ENCODE results near the gene SORCS2.

Gene SORCS2

GRCh38 chr4:7183780-7184460, 8.4 kb upstream of the SORCS2 start:
- Histone ChIP-seq H2AFZ (ENCODE audit: low read depth, low read length) (no peak overlapping the region), H3K79me2 (ENCODE audit: insufficient read depth, low read length) (no peaks in the 10 kb centered on the region), H3K9ac (ENCODE audit: low read depth, low read length) (no peak overlapping the region), H3K4me1 (ENCODE audit: insufficient read depth, low read length) (no peaks in the 10 kb centered on the region), H3K27ac (ENCODE audit: low read length) (no peak overlapping the region), H3K9me3 (ENCODE audit: insufficient read depth, low read length, severe bottlenecking) (peaks cover 9% of the 10 kb centered on the region), H3K4me2 (ENCODE audit: insufficient read depth, low read length) (no peak overlapping the region), H4K20me1 (ENCODE audit: insufficient read depth, low read length) (0 out of 2 replicates have a peak, but pooled peaks cover 1% of the 10 kb centered on the region), H3K36me3 (ENCODE audit: insufficient read depth, low read length) (no peaks in the 10 kb centered on the region), H3K4me3 (ENCODE audit: low read depth in 1 of 2, low read length in 2 of 2) (no peak overlapping the region), H3K27me3 (ENCODE audit: insufficient read depth, low read length, poor library complexity) (no peaks in the 10 kb centered on the region)
- DNase-seq (no peak), ATAC-seq (ENCODE audit: insufficient read depth, low read depth) (no peak)
- no peak for TF ChIP-seq CTCF (IDR thresholded peaks at IDR 0.05; ENCODE audit: borderline replicate concordance, extremely low read depth, low read length, poor library complexity, severe bottlenecking)
- TF ChIP-seq EZH2 (IDR thresholded peaks at IDR 0.05; ENCODE audit: borderline replicate concordance, low read depth, low read length, severe bottlenecking): no peak

- no peaks in the 10 kb centered on the region for H3K79me2 ChIP-seq (ENCODE audit: insufficient read depth, low read length)
- no peak overlapping the region for H2AFZ ChIP-seq (ENCODE audit: low read depth, low read length)
- no peak overlapping the region for H3K9ac ChIP-seq (ENCODE audit: low read depth, low read length)
- no peaks in the 10 kb centered on the region for H3K27me3 ChIP-seq (ENCODE audit: insufficient read depth, low read length, poor library complexity)
- H3K4me2 ChIP-seq (ENCODE audit: insufficient read depth, low read length): no peak overlapping the region
- H3K9me3 ChIP-seq (ENCODE audit: insufficient read depth, low read length, severe bottlenecking): no peaks in the 10 kb centered on the region
- no peak for TF ChIP-seq CTCF (IDR thresholded peaks at IDR 0.05; ENCODE audit: borderline replicate concordance, extremely low read depth, low read length, poor library complexity, severe bottlenecking)
- no peak for TF ChIP-seq EZH2 (IDR thresholded peaks at IDR 0.05; ENCODE audit: borderline replicate concordance, low read depth, low read length, severe bottlenecking)
- no peak for ATAC-seq (ENCODE audit: insufficient read depth, low read depth)
- no peaks in the 10 kb centered on the region for H3K4me1 ChIP-seq (ENCODE audit: insufficient read depth, low read length)
- H3K36me3 ChIP-seq (ENCODE audit: insufficient read depth, low read length): no peaks in the 10 kb centered on the region
- no peak for DNase-seq
- H4K20me1 ChIP-seq (ENCODE audit: insufficient read depth, low read length): 0 out of 2 replicates have a peak, but pooled peaks cover 2% of the 10 kb centered on the region
- no peak overlapping the region for H3K27ac ChIP-seq (ENCODE audit: low read length)
- H3K4me3 ChIP-seq (ENCODE audit: low read depth in 1 of 2, low read length in 2 of 2): no peak overlapping the region
These were observed 6.8 kb upstream of the SORCS2 start for GRCh38 chr4:7185487-7186030.

- TF ChIP-seq CTCF (IDR thresholded peaks at IDR 0.05; ENCODE audit: borderline replicate concordance, extremely low read depth, low read length, poor library complexity, severe bottlenecking) (peak; percentile 47), EZH2 (IDR thresholded peaks at IDR 0.05; ENCODE audit: borderline replicate concordance, low read depth, low read length, severe bottlenecking) (no peak)
- Histone ChIP-seq H3K9me3 (ENCODE audit: insufficient read depth, low read length, severe bottlenecking) (no peaks in the 10 kb centered on the region), H3K4me3 (ENCODE audit: low read depth in 1 of 2, low read length in 2 of 2) (no peak overlapping the region), H4K20me1 (ENCODE audit: insufficient read depth, low read length) (0 out of 2 replicates have a peak, but pooled peaks cover 2% of the 10 kb centered on the region), H3K4me1 (ENCODE audit: insufficient read depth, low read length) (no peaks in the 10 kb centered on the region), H3K27me3 (ENCODE audit: insufficient read depth, low read length, poor library complexity) (no peaks in the 10 kb centered on the region), H3K9ac (ENCODE audit: low read depth, low read length) (no peak overlapping the region), H2AFZ (ENCODE audit: low read depth, low read length) (no peak overlapping the region), H3K36me3 (ENCODE audit: insufficient read depth, low read length) (no peaks in the 10 kb centered on the region), H3K4me2 (ENCODE audit: insufficient read depth, low read length) (no peak overlapping the region), H3K79me2 (ENCODE audit: insufficient read depth, low read length) (no peaks in the 10 kb centered on the region), H3K27ac (ENCODE audit: low read length) (no peak overlapping the region)
- peak; percentile 47; the same call in 1 of the 3 replicates for ATAC-seq (ENCODE audit: insufficient read depth, low read depth)
- DNase-seq: peak; percentile 17
These were observed 6.3 kb upstream of the SORCS2 start for GRCh38 chr4:7186031-7186430.
